Panc1 (cell line): ENCODE measurements around the gene NOL4L.

Experiments
- CTCF ChIP-seq: fragments of 450-650 bp; IDR thresholded peaks from 2 replicates; pipeline ENCODE4 v1.5.1; 2017; ENCODE audit warnings: mild to moderate bottlenecking
- POLR2AphosphoS5 ChIP-seq: IDR thresholded peaks from 2 replicates; pipeline ENCODE4 v1.6.1; 2012; ENCODE audit warnings: mild to moderate bottlenecking, low read depth, low read length, moderate library complexity
- SIN3A ChIP-seq: IDR thresholded peaks from 2 replicates; pipeline ENCODE4 v1.6.1; 2012; ENCODE audit warnings: low read depth, mild to moderate bottlenecking, low read length, moderate library complexity, borderline replicate concordance; ENCODE audit not compliant: insufficient read depth
- TCF7L2 ChIP-seq: IDR thresholded peaks from 2 replicates; pipeline ENCODE4 v1.6.1; 2011; ENCODE audit warnings: mild to moderate bottlenecking, low read depth, low read length, inconsistent platforms
- TF ChIP-seq, protein P1 (sequence below), 2 experiments: IDR thresholded peaks; 2 replicates each; pipeline ENCODE4 v1.6.1; 2011 to 2012; ENCODE audit warnings: low read depth in 2 of 2, control low read depth in 1 of 2, low read length in 1 of 2, mild to moderate bottlenecking in 1 of 2, moderate library complexity in 1 of 2; ENCODE audit not compliant: insufficient read depth in 1 of 2

DNA sequence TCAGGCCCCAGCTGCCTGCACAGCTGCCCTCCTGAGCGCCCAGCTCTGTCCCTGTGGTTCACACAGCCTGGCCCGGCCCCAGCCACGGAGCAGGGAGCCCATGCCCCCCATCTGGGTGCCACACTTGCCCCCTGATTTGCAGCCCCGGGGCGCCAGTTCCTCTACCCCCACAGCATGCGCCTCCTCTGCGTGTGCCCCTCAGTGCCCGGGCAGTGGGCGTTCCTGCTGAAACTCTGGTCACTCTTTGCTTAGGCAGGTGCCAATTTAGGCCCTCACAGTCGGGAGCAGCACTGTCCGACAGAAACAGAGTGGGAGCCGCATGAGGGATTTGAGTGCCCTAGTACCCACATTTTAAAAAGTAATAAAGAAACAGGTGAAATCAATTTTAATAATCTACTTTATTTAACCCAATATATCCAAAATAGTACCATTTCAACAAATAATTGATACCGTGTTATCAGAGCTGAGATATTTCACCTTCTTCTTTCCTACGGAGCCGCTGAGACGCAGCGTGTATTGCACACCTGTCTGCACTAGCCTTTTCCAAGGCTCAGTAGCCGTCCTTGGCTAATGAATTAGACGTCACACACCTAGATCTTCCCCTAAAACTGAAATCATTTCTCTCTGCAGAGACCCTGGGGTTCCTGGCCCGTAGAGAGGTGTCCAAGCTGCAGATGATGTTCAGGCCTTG lies 120.6 kb downstream of the NOL4L start:
- TF ChIP-seq CTCF (no peak), POLR2AphosphoS5 (no peak), SIN3A (no peak), TCF7L2 (no peak)
- TF ChIP-seq, protein P1, sequence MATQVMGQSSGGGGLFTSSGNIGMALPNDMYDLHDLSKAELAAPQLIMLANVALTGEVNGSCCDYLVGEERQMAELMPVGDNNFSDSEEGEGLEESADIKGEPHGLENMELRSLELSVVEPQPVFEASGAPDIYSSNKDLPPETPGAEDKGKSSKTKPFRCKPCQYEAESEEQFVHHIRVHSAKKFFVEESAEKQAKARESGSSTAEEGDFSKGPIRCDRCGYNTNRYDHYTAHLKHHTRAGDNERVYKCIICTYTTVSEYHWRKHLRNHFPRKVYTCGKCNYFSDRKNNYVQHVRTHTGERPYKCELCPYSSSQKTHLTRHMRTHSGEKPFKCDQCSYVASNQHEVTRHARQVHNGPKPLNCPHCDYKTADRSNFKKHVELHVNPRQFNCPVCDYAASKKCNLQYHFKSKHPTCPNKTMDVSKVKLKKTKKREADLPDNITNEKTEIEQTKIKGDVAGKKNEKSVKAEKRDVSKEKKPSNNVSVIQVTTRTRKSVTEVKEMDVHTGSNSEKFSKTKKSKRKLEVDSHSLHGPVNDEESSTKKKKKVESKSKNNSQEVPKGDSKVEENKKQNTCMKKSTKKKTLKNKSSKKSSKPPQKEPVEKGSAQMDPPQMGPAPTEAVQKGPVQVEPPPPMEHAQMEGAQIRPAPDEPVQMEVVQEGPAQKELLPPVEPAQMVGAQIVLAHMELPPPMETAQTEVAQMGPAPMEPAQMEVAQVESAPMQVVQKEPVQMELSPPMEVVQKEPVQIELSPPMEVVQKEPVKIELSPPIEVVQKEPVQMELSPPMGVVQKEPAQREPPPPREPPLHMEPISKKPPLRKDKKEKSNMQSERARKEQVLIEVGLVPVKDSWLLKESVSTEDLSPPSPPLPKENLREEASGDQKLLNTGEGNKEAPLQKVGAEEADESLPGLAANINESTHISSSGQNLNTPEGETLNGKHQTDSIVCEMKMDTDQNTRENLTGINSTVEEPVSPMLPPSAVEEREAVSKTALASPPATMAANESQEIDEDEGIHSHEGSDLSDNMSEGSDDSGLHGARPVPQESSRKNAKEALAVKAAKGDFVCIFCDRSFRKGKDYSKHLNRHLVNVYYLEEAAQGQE (IDR thresholded peaks at IDR 0.05; ENCODE audit: insufficient read depth in 1 of 2, low read depth in 2 of 2, low read length in 1 of 2) = no peak
